A673 (cell line): Measurements from ENCODE around the gene TCF25.

Experiments used
- EZH2 ChIP-seq: fragments of 200-600 bp; sonication (generic); IDR thresholded peaks from 2 replicates; pipeline ENCODE4 v1.6.1; 2017; ENCODE audit warnings: borderline replicate concordance, low read depth, mild to moderate bottlenecking, mixed read lengths, antibody characterized with exemption, low read length; ENCODE audit not compliant: poor library complexity, severe bottlenecking
- TF ChIP-seq, protein P1 (sequence below): fragments of 300-800, 200-600 bp; sonication (generic); conservative IDR thresholded peaks from 2 replicates; pipeline ENCODE4 v1.5.1; 2017; ENCODE audit warnings: low read depth, mild to moderate bottlenecking, antibody characterized with exemption, low read length, moderate library complexity, mixed read lengths

DNA sequence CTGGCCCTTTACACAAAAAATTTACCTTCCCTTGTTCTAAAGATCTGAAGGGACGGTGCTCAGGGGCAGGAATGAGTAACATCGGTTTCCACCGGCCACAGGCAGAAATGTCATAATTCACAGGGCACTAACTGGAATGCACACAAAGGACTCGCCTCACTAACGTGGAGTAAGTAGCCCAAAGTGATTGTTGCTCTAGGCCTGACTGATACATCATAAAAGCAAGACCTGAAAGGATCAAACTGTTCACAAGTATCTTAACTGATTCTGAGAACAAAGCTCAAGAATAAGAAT is 8.9 kb upstream of the TCF25 start:
- TF ChIP-seq, protein P1, sequence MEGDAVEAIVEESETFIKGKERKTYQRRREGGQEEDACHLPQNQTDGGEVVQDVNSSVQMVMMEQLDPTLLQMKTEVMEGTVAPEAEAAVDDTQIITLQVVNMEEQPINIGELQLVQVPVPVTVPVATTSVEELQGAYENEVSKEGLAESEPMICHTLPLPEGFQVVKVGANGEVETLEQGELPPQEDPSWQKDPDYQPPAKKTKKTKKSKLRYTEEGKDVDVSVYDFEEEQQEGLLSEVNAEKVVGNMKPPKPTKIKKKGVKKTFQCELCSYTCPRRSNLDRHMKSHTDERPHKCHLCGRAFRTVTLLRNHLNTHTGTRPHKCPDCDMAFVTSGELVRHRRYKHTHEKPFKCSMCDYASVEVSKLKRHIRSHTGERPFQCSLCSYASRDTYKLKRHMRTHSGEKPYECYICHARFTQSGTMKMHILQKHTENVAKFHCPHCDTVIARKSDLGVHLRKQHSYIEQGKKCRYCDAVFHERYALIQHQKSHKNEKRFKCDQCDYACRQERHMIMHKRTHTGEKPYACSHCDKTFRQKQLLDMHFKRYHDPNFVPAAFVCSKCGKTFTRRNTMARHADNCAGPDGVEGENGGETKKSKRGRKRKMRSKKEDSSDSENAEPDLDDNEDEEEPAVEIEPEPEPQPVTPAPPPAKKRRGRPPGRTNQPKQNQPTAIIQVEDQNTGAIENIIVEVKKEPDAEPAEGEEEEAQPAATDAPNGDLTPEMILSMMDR = no peak
- no peak for TF ChIP-seq EZH2
